Suprapubic skin (tissue), 4 donors: ENCODE results near the gene ZNF496.

Source experiments
- CTCF ChIP-seq, 2 donors: fragments of 200-600 bp in 1 of 2; fragments of 450-650 bp in 1 of 2; sonication (generic) in 1 of 2; IDR thresholded peaks; one replicate each; pipeline ENCODE4 v1.5.1; 2016 to 2019; ENCODE audit warnings: antibody characterized with exemption in 2 of 2, mild to moderate bottlenecking in 1 of 2, moderate library complexity in 1 of 2
- EP300 ChIP-seq: sonication (generic); formaldehyde crosslinking; IDR thresholded peaks from one replicate; pipeline ENCODE4 v1.6.1; 2017; ENCODE audit warnings: antibody characterized with exemption
- POLR2A ChIP-seq, 2 donors: fragments of 450-650 bp; IDR thresholded peaks; one replicate each; pipeline ENCODE4 v1.6.1; 2017; ENCODE audit warnings: antibody characterized with exemption in 2 of 2, mild to moderate bottlenecking in 2 of 2, moderate library complexity in 2 of 2
- POLR2AphosphoS5 ChIP-seq, 3 donors: sonication (generic); formaldehyde crosslinking; IDR thresholded peaks; one replicate each; pipeline ENCODE4 v1.6.1; 2017; ENCODE audit warnings: antibody characterized with exemption in 3 of 3

- TF ChIP-seq CTCF (IDR thresholded peaks at IDR 0.05) (no peak), POLR2A (IDR thresholded peaks at IDR 0.05) (no peak), EP300 (no peak), POLR2AphosphoS5 (IDR thresholded peaks at IDR 0.05) (no peak)
Measured at GRCh38 chr1:247291161-247291560, 40.5 kb downstream of the ZNF496 start.
